Testis (tissue), 2 donors: ENCODE measurements around the gene BLVRA.

Source experiments
- POLR2A ChIP-seq: fragments of 450-650 bp; IDR thresholded peaks from one replicate; pipeline ENCODE4 v1.6.1; 2017; ENCODE audit warnings: antibody characterized with exemption, mild to moderate bottlenecking, moderate library complexity
- TF ChIP-seq, protein P1 (sequence below), 3 experiments: fragments of 450-650 bp in 2 of 3; fragments of 200-600 bp in 1 of 3; sonication (generic) in 1 of 3; IDR thresholded peaks; one replicate each; pipeline ENCODE4 v1.5.1; 2016 to 2019; ENCODE audit warnings: antibody characterized with exemption in 3 of 3, mild to moderate bottlenecking in 2 of 3, moderate library complexity in 1 of 3

GRCh38 chr7:43711503-43711902 is 47.0 kb upstream of the BLVRA start:
- TF ChIP-seq, protein P1, sequence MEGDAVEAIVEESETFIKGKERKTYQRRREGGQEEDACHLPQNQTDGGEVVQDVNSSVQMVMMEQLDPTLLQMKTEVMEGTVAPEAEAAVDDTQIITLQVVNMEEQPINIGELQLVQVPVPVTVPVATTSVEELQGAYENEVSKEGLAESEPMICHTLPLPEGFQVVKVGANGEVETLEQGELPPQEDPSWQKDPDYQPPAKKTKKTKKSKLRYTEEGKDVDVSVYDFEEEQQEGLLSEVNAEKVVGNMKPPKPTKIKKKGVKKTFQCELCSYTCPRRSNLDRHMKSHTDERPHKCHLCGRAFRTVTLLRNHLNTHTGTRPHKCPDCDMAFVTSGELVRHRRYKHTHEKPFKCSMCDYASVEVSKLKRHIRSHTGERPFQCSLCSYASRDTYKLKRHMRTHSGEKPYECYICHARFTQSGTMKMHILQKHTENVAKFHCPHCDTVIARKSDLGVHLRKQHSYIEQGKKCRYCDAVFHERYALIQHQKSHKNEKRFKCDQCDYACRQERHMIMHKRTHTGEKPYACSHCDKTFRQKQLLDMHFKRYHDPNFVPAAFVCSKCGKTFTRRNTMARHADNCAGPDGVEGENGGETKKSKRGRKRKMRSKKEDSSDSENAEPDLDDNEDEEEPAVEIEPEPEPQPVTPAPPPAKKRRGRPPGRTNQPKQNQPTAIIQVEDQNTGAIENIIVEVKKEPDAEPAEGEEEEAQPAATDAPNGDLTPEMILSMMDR (IDR thresholded peaks at IDR 0.05), result no peak
- TF ChIP-seq POLR2A, result no peak
